Adipocyte (in vitro differentiated cells): ENCODE data around the gene GPR146.

Source experiments
- DNase-seq: peaks from one replicate; pipeline ENCODE4 v3.0.0-alpha.2; 2015; ENCODE audit warnings: low read depth
- H3K27me3 ChIP-seq: replicated peaks from 2 replicates; pipeline ENCODE4 v1.7.0; 2013; ENCODE audit warnings: mild to moderate bottlenecking, low read length, moderate library complexity; ENCODE audit not compliant: control insufficient read depth, insufficient read depth
- H3K36me3 ChIP-seq: 2 replicates; pipeline ENCODE4 v1.7.0; 2013; ENCODE audit warnings: low read length, mild to moderate bottlenecking, moderate library complexity; ENCODE audit not compliant: control insufficient read depth, insufficient read depth, severe bottlenecking
- H3K4me1 ChIP-seq: 2 replicates; pipeline ENCODE4 v1.7.0; 2013; ENCODE audit warnings: mild to moderate bottlenecking, low read length, moderate library complexity; ENCODE audit not compliant: control insufficient read depth, insufficient read depth
- H3K4me3 ChIP-seq: 2 replicates; pipeline ENCODE4 v1.7.0; 2013; ENCODE audit warnings: mild to moderate bottlenecking, low read length, moderate library complexity
- H3K9ac ChIP-seq: 2 replicates; pipeline ENCODE4 v1.7.0; 2013; ENCODE audit warnings: mild to moderate bottlenecking, low read length, moderate library complexity
- H3K9me3 ChIP-seq: 2 replicates; pipeline ENCODE4 v1.7.0; 2013; ENCODE audit warnings: mild to moderate bottlenecking, low read length, moderate library complexity; ENCODE audit not compliant: control insufficient read depth

GPR146 gene

GRCh38 chr7:1058821-1059199 is 14.5 kb downstream of the GPR146 start:
- no peaks in the 10 kb centered on the region for H3K36me3 ChIP-seq
- H3K4me3 ChIP-seq: no peak overlapping the region
- DNase-seq: peak; percentile 12
- H3K27me3 ChIP-seq: peaks cover 3% of the 10 kb centered on the region
- no peak overlapping the region for H3K9ac ChIP-seq
- peaks cover 15% of the 10 kb centered on the region for H3K4me1 ChIP-seq
- H3K9me3 ChIP-seq: no peaks in the 10 kb centered on the region

- peak; percentile 29 for DNase-seq
- Histone ChIP-seq H3K4me3 (no peak overlapping the region), H3K27me3 (peaks cover 3% of the 10 kb centered on the region), H3K9ac (no peak overlapping the region), H3K4me1 (peaks cover 15% of the 10 kb centered on the region), H3K9me3 (no peaks in the 10 kb centered on the region), H3K36me3 (no peaks in the 10 kb centered on the region)
Measured at GRCh38 chr7:1059200-1060091, 15.1 kb downstream of the GPR146 start.

DNA sequence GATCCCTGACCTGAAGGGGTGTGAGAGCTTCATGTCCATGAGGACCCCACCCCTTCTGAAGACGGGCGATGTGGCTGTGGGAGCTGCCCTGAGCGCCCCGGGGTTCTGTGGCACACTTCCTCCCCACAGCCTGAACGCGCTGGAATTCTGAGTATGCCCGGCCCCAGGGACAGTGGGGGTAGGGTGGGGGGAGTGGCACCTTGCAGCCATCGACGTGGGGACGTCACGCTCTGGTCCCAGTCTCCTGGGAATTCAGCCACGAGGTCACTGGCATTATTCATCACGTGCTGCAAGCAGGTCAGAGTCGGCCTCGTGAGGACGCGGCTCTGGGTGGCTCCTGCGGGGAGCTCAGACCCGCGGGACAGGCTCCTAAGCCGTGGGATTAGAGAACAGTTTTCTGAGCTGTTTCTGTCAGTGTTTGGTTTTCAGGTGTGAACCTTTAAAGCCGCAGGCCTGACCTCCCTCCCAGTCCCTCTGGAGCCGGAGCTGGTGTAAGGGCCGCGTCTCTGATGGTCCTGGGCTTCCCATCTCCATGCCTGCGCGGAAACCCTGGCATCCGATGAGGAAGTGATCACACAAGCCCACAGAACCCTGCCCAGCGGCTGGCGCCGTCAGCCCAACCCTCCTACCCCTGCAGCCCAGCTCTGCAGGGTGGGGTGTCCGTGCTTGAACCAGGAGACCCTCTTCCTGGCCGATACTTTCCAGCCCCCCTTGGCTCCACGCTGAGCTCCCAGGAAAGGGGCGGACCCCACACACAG is 16.1 kb downstream of the GPR146 start:
- Histone ChIP-seq H3K9ac (no peak overlapping the region), H3K4me1 (peaks cover 6% of the 10 kb centered on the region), H3K4me3 (no peak overlapping the region), H3K9me3 (no peaks in the 10 kb centered on the region), H3K36me3 (no peaks in the 10 kb centered on the region), H3K27me3 (peaks cover 3% of the 10 kb centered on the region)
- DNase-seq: no peak

GRCh38 chr7:1061180-1061579 is 16.8 kb downstream of the GPR146 start:
- H3K4me1 ChIP-seq: peaks cover 7% of the 10 kb centered on the region
- no peak overlapping the region for H3K9ac ChIP-seq
- H3K9me3 ChIP-seq: no peaks in the 10 kb centered on the region
- H3K27me3 ChIP-seq: peaks cover 3% of the 10 kb centered on the region
- DNase-seq: no peak
- no peak overlapping the region for H3K4me3 ChIP-seq
- no peaks in the 10 kb centered on the region for H3K36me3 ChIP-seq

GRCh38 chr7:1062296-1063294 is 18.2 kb downstream of the GPR146 start:
- Histone ChIP-seq H3K27me3 (peaks cover 3% of the 10 kb centered on the region), H3K4me3 (no peak overlapping the region), H3K4me1 (peaks cover 7% of the 10 kb centered on the region), H3K36me3 (no peaks in the 10 kb centered on the region), H3K9me3 (no peaks in the 10 kb centered on the region), H3K9ac (no peak overlapping the region)
- no peak for DNase-seq

GRCh38 chr7:1063361-1063760 is 19.0 kb downstream of the GPR146 start:
- Histone ChIP-seq H3K9ac (no peak overlapping the region), H3K4me3 (no peak overlapping the region), H3K9me3 (no peaks in the 10 kb centered on the region), H3K27me3 (peaks cover 3% of the 10 kb centered on the region), H3K4me1 (peaks cover 7% of the 10 kb centered on the region), H3K36me3 (no peaks in the 10 kb centered on the region)
- no peak for DNase-seq

DNA sequence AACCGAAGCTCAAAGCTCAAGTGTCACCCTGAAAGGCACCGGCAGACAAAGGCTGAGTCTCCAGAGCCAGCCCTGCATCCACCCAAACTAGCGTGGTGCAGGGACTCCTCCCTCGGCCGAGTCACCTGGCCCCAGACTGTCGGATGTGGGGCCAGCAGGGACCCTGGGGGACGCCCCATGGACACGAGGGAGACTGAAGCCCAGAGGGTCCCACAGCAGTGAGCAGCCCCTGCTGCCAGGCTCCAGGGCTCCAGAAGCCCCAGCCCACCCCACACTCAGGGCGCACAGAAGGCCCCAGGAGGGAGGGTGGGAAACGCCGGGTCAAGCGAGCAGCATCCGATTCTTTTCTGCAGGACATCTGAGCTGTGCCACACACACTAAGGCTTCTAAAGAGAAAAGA is 20.2 kb downstream of the GPR146 start:
- Histone ChIP-seq H3K9ac (no peak overlapping the region), H3K27me3 (peaks cover 3% of the 10 kb centered on the region), H3K4me1 (peaks cover 7% of the 10 kb centered on the region), H3K36me3 (no peaks in the 10 kb centered on the region), H3K4me3 (no peak overlapping the region), H3K9me3 (no peaks in the 10 kb centered on the region)
- DNase-seq: no peak

- DNase-seq: no peak
- Histone ChIP-seq H3K27me3 (peaks cover 3% of the 10 kb centered on the region), H3K4me1 (peaks cover 5% of the 10 kb centered on the region), H3K36me3 (no peaks in the 10 kb centered on the region), H3K4me3 (peak overlapping the region; percentile 41), H3K9me3 (no peaks in the 10 kb centered on the region), H3K9ac (peak overlapping the region; percentile 51)
Measured at GRCh38 chr7:1065263-1065584, 20.9 kb downstream of the GPR146 start.

GRCh38 chr7:1065585-1066241 is 21.4 kb downstream of the GPR146 start:
- peak; percentile 88 for DNase-seq
- Histone ChIP-seq H3K4me3 (peak overlapping the region; percentile 41), H3K4me1 (peaks cover 4% of the 10 kb centered on the region), H3K36me3 (no peaks in the 10 kb centered on the region), H3K9me3 (no peaks in the 10 kb centered on the region), H3K9ac (peak overlapping the region; percentile 51), H3K27me3 (peaks cover 1% of the 10 kb centered on the region)

DNA sequence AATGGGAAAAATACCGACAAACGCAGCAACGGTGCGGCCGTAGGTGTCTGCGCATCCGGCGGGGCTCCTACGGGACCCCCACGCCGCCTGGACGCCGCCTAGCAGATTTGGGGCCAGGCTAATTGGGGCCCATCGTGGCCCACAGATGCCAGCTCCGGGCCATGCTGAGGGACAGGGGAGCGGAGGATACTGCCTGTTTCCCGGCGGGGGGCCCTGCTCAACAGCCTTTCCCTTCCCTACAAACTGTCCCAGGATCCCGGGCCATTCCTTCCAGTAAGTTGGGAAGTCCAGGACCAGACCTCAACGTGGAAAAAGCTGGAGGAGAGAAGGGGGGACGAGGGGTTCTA is 21.9 kb downstream of the GPR146 start:
- H3K9ac ChIP-seq: no peak overlapping the region
- H3K4me3 ChIP-seq: no peak overlapping the region
- no peaks in the 10 kb centered on the region for H3K27me3 ChIP-seq
- H3K4me1 ChIP-seq: peaks cover 4% of the 10 kb centered on the region
- no peak for DNase-seq
- no peaks in the 10 kb centered on the region for H3K9me3 ChIP-seq
- no peaks in the 10 kb centered on the region for H3K36me3 ChIP-seq
